Muscle of arm (tissue), 12 donors: ENCODE data around the gene TRMT1. TPM values are rescaled to one million over a fixed set of nuclear protein-coding genes. Genes with fewer than 3 reads are reported as not detected.
A peak's percentile ranks its signal among the peaks of the same experiment; 100 is the strongest.

Source experiments
- DNase-seq: peaks from one replicate; pipeline ENCODE4 v3.0.0-alpha.2; 2013
- polyA plus RNA-seq, 12 donors: library from polyadenylated mRNA; unstranded; fragments of 120-200 nt; gene quantifications; one replicate each; pipeline ENCODE4 v1.2.1, GENCODE V29; 2013; ENCODE audit not compliant: insufficient read length in 12 of 12

TRMT1 gene
- polyA plus RNA-seq, 12 donors: 21.0 to 41.7 (median 23.9) TPM; not detected in 1

GRCh38 chr19:13103581-13104359, 12.8 kb downstream of the TRMT1 start:
- no peak for DNase-seq

DNA sequence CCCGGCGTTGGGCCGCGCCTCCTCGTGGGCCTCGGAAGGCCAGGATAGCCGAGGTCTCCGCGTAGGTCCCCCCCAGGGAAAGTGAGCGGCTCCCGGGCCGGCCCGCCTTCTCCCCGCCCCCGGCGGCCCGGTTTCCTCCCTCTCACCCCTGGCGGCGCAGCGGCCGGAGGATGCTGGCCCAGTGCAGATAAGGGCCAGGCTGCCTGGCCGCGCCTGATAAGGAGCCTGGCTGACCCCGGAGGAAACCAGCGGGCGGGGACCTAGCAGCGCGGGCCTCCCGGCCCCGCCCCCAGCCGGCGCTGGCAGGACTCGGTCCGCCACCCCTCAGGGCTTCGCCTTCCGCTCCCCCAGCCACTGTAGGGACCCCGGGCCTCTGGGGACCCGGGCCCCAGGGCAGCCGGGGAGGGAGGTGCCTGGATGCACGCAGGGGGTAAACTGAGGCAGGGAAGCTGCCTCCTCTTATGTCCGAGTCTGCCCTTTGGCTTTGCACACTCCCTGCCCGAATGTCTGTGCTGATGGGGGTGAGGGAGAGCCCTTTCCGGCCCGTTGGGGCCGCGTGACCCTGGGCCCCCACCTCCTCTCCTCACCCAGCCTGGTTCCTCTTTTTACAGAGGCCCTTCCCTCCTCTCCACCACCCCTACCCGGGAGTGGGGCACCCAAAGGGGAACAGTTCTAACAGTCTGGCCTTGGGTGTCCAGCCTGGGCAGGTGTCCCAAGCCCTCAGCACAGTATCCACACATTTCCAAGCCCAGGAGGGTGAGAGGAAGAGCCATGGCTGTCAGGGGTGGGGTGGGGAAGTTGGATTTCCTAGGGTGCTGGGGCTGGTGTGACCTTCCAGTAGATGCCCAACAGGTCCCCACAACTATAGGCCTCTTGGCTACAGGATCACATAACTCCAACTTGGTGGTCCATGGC, 13.6 kb downstream of the TRMT1 start, which contains the start of gene LYL1:
TSS of gene LYL1 (minus strand) at position 193 of the 915 bp plus-strand sequence. CDS start 1,687 bp downstream, outside the sequence.
- DNase-seq: no peak

- no peak for DNase-seq
Observed at GRCh38 chr19:13102416-13102665, 14.2 kb downstream of the TRMT1 start.

GRCh38 chr19:13101590-13102415, 14.7 kb downstream of the TRMT1 start:
- DNase-seq: no peak

GRCh38 chr19:13100841-13101589, 15.5 kb downstream of the TRMT1 start:
- no peak for DNase-seq

- no peak for DNase-seq
Observed at GRCh38 chr19:13100031-13100588, 16.4 kb downstream of the TRMT1 start.

DNA sequence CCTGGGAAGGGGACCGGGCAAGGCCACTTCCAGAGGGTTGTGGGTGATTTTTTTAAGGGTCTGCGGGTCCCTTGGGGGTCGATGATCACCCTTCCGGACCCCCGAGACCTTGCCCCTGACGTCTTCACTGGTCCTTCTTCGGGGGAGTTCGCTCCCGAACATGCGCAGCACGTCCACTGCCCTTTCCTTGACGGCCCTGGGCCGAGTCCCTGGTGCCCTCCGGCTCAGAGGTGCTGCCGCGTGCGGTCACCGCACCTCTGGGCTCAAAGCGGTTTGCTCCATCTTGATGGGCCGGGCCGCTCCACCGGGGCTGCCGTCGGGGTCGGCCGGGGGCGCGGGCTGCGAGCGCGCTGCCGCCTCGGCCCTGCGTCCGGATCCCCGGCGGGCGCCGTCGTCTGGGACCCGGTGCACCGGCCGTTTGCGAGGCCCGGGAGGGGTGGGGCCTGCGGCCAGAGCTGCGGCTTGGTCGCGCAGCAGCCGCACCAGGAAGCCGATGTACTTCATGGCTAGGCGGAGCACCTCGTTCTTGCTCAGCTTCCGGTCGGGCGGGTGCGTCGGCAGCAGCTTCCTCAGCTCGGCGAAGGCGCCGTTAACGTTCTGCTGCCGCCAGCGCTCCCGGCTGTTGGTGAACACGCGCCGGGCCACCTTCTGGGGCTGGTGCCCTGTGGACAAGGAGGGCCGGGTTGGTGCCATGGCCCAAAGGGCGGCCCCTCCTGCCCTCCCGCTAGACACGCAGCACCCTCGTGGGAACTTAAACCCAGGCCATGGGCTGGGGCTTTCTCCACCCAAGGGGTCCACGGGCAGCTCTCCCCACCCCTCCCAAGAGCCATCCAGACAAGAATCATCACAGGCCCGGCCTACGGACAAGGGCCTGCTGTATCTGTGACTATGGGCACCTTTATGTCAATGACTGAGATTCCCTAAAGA, 17.2 kb downstream of the TRMT1 start:
- no peak for DNase-seq

DNA sequence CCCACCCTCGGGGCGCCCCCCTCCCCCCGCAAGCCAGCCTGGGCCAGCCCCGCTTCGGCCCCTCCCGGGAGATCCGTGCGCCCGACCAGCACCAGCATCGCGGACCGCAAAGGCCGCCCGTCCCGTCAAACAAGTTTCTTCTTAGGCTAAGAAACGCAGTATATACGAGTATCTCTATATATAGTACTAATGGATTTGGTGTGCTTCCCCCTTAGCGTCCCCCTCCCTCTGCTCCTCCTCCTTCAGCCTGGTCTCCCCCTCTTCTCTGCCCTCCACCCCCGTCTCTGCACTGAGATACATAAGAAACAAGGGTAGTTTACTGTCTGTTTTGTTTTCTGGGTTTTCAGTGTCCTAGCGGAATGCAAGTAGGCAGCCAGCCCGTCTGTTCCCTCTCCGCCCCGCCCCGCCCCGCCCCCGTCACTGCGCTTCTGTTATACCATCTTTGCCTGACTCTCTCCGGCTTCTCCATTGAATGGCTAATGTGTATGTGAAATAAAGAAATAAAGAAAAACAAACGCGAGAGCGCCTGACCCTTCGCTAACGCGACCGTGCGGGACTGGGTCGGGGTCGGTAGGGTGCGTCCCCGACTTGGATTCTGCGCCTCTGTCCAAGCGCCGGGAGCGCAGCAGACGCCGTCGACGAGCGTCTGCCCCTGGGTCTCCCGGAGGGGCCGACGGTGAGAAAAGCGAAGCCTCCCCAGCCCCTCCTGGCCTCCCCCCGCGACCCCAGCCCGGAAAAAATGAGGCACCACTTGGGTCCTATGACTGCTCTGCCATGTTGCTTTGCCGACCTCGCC, 18.1 kb downstream of the TRMT1 start:
- no peak for DNase-seq

- no peak for DNase-seq
Observed at GRCh38 chr19:13097463-13098258, 18.9 kb downstream of the TRMT1 start.

DNA sequence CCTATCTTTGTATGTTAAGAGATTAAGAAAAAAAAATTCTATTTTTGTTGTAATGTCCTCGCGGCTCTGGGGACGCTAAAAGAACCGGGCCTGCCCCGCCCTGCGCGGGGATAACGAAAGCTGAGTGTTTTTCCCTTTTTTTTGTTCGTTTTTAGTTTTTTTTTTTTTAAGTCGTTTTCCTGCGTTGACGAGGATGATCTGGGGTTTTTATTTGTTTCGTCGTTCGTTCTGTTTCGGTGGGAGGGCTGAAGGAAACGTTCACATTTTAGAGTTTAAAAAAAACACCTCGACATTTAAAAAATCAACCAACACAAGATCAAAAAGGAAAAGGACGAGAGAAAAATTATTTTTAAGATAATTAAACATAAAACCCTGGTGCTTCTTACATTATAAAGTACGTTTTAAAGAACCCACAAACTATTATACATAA, 19.5 kb downstream of the TRMT1 start:
- DNase-seq: no peak

DNA sequence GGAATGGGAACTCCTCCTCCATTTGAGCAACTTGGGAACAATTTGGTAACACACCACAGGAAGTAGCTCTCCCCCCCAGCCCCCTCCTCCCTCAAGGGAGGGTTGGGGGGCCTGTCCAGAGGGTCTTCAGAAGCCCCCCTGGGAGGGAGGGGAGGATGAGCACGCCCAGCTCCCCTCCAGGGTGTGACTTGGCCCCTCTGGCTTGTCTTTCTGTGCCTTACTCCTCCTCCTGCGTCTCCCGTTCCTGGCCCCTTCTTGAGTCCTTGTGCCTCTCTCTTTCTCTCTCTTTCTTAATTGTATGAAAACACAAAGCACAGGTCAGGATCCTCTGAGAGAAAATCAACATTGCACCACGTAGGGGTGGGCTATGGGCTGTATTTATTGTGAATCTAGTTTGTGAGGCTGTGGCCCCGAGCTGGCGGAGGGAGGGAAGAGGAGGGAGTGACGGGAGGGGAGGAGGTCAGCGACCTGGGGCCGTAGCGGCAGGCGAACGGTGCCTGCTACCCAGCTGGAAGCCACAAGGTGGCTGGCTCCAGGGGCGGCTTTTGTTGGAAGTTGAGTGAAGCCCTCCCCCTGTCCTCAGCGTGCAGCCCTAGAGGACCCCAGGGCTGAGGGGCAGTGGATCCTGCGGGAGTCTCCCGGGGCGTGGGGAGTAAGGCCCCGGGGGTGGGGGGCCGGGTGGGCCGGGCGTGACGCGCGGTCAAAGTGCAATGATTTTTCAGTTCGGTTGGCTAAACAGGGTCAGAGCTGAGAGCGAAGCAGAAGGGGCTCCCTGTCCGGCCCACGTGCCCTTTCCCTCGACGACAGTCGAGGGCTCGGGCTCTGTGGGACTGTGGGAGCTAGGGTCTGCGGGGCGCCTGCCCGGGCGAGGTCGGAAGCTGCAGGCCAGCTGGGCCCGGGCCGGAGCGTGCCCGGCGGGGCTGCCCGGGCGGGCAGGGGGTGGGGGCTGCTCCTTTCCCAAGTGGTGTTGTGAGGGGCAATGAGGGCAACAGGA, 20.3 kb downstream of the TRMT1 start:
- DNase-seq: no peak

DNA sequence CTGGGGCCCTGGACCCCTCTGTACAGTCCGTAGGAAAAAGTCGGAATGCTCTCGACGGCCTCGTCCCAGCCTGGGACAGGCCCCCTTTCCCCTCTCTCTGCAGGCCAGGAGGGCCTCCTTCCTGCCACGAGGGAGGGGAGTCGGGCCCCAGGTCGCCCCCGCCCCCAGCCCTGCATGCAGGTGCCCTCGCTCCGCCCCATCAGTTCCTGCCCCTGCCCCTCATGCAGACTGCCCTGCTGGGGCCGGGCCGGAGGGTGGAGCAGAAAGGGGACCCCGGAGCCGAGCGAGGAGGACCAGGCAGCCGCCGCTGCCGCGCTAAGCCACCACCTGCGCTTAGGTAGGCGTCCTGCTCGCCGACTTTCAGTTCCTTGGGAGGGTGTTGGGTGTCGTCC, 21.2 kb downstream of the TRMT1 start:
- no peak for DNase-seq

- DNase-seq: no peak
Observed at GRCh38 chr19:13094771-13095392, 21.7 kb downstream of the TRMT1 start.

GRCh38 chr19:13094106-13094504, 22.4 kb downstream of the TRMT1 start:
- DNase-seq: no peak

GRCh38 chr19:13093407-13094105, 23.0 kb downstream of the TRMT1 start:
- peak; percentile 88 for DNase-seq
